Stimulated activated CD4-positive, alpha-beta T cell treated with anti-CD3 and anti-CD28 coated beads, Interleukin-4, amount 100 ng/mL, for 4 hours (primary cell): ENCODE results near the gene SWAP70.
"Not testable (repeated sequence)": the region's sequence is repeated elsewhere in the genome, so short reads cannot be mapped to it uniquely, and the experiment has no call there.

Experiments
- DNase-seq, 2 experiments: peaks; one replicate each; pipeline ENCODE4 v3.0.0-alpha.2; 2020

Gene SWAP70

GRCh38 chr11:9663699-9664275 lies at the start of gene SWAP70:
Gene SWAP70, plus strand, starts transcription at chr11:9664077. Its CDS starts 103 bp downstream, at chr11:9664180.
- DNase-seq = peak; percentile 63 to 79

GRCh38 chr11:9615031-9615451 lies 48.8 kb upstream of the SWAP70 start:
- no peak for DNase-seq

- no peak for DNase-seq
These were observed 47.7 kb upstream of the SWAP70 start for GRCh38 chr11:9616042-9616675.

GRCh38 chr11:9616858-9617257 lies 47.0 kb upstream of the SWAP70 start:
- DNase-seq = no peak

GRCh38 chr11:9617940-9618339 lies 45.9 kb upstream of the SWAP70 start:
- no peak for DNase-seq

- no peak for DNase-seq
These were observed 44.9 kb upstream of the SWAP70 start for GRCh38 chr11:9619004-9619403.

- no peak for DNase-seq
These were observed 43.9 kb upstream of the SWAP70 start for GRCh38 chr11:9619971-9620370.

- not testable (repeated sequence) for DNase-seq
These were observed 41.5 kb upstream of the SWAP70 start for GRCh38 chr11:9622353-9622752.

GRCh38 chr11:9623053-9623452 lies 40.8 kb upstream of the SWAP70 start:
- DNase-seq = not testable (repeated sequence)

- DNase-seq = no peak
These were observed 39.4 kb upstream of the SWAP70 start for GRCh38 chr11:9624448-9624847.

- DNase-seq = no peak
These were observed 38.7 kb upstream of the SWAP70 start for GRCh38 chr11:9625162-9625561.

- DNase-seq = no peak
These were observed 38.1 kb upstream of the SWAP70 start for GRCh38 chr11:9625728-9626127.

GRCh38 chr11:9626496-9627394 lies 37.1 kb upstream of the SWAP70 start:
- DNase-seq = no peak

- DNase-seq = no peak
These were observed 34.8 kb upstream of the SWAP70 start for GRCh38 chr11:9629064-9629463.

GRCh38 chr11:9633679-9634078 lies 30.2 kb upstream of the SWAP70 start:
- no peak for DNase-seq

GRCh38 chr11:9636691-9637090 lies 27.2 kb upstream of the SWAP70 start:
- DNase-seq = no peak

- no peak for DNase-seq
These were observed 24.8 kb upstream of the SWAP70 start for GRCh38 chr11:9639099-9639498.

- DNase-seq = no peak
These were observed 23.9 kb upstream of the SWAP70 start for GRCh38 chr11:9639985-9640384.

GRCh38 chr11:9642894-9643293 lies 21.0 kb upstream of the SWAP70 start:
- no peak for DNase-seq

- no peak for DNase-seq
These were observed 20.1 kb upstream of the SWAP70 start for GRCh38 chr11:9643751-9644150.

- DNase-seq = no peak
These were observed 18.0 kb upstream of the SWAP70 start for GRCh38 chr11:9645881-9646280.

- no peak for DNase-seq
These were observed 17.6 kb upstream of the SWAP70 start for GRCh38 chr11:9646324-9646723.

GRCh38 chr11:9651481-9651880 lies 12.4 kb upstream of the SWAP70 start:
- DNase-seq = no peak
